NCI-H187 (cell line): ENCODE measurements around the gene MPIG6B.

Source experiments
- DNase-seq, 2 experiments: peaks; one replicate each; lab custom pipeline; 2025; lab: John Stamatoyannopoulos, UW

The MPIG6B gene

GRCh38 chr6:31767096-31767645, 44.0 kb downstream of the MPIG6B start:
- DNase-seq, result no peak

DNA sequence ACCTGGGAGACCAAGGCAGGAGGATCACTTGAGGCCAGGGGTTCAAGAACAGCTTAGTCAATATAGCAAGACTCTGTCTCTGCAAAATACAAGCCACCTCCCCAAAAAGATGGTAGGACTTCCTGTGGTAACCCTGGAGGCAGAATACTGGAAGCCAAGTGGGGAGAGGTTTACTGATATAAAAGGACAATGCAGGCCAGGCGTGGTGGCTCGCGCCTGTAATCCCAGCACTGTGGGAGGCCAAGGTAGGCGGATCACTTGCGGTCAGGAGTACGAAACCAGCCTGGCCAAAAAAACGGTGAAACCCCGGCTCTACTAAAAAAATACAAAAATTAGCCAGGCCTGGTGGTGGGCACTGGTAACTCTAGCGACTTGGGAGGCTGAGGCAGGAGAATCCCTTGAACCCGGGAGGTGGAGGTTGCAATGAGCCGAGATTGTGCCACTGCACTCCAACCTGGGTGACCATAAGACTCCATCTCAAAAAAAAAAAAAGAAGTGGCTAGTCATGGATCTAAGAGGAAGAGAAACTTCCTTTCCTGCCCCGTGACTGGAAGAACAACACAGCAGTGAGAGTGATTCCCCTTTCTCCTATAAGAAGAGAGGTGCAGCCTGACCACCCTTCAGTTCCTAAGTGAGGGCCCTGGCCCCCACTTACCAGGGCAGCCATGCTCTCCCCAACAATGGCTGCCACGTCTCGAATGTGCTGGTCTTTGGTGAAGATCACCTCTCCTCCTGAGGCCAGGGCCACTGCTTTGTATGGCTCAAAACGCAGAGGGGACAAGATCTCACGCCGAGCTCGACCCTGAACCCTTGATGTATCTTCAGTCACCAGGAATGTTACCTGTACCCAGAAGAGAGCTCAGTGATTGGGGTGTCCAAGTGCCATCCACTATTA, 45.4 kb downstream of the MPIG6B start:
- DNase-seq, result no peak

DNA sequence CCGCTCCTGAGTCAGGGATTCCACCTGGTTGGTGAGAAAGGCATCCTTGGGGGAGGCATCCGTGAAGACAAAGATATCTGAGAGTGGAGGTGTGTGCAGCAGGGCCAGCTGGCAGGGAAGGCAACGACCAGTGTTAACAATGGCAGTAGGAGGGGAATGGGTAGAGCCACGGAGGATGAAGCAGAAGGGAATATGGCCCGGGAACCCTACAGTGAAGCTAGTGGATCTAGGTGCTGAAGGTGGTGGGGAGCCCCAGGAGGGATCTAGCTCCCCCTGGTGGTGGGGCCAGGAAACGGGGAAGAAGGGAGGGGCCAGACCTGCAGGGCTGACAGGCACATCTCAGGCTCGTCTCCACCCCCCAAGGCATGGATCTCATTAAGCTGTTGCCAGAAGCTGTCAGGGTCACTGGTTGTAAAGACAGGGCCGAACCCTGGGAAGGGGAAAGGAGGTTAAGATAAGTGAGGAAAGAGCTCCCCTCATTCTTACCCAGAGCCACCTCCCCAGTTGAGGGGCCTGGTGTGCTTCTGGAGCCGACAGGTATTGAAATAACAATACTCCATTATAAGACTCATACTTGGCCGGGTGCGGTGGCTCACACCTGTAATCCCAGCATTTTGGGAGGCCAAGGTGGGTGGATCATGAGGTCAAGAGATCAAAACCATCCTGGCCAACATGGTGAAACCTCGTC, 46.7 kb downstream of the MPIG6B start:
- DNase-seq, result peak in 1 of 2 experiments; percentile 20

DNA sequence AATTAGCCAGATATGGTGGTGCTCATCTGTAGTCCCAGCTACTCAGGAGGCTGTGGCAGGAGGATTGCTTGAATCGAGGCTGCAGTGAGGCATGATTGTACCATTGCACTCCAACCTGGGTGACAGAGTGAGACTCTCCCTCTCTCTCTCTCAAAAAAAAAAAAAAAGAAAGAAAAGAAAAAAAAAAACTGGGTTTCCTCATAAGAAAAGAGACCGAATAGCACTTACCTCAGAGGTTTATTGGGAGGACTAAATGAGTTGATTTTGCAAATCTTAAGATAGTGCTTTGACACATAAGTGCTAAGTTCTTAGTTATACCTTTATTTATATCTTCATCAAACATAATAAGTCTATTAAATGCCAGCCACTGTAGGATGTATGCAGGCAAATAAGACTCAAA, 47.7 kb downstream of the MPIG6B start:
- DNase-seq, result no peak

GRCh38 chr6:31771992-31772358, 48.8 kb downstream of the MPIG6B start:
- no peak for DNase-seq

- DNase-seq, result no peak
These were observed 52.0 kb downstream of the MPIG6B start for GRCh38 chr6:31775184-31775583.

DNA sequence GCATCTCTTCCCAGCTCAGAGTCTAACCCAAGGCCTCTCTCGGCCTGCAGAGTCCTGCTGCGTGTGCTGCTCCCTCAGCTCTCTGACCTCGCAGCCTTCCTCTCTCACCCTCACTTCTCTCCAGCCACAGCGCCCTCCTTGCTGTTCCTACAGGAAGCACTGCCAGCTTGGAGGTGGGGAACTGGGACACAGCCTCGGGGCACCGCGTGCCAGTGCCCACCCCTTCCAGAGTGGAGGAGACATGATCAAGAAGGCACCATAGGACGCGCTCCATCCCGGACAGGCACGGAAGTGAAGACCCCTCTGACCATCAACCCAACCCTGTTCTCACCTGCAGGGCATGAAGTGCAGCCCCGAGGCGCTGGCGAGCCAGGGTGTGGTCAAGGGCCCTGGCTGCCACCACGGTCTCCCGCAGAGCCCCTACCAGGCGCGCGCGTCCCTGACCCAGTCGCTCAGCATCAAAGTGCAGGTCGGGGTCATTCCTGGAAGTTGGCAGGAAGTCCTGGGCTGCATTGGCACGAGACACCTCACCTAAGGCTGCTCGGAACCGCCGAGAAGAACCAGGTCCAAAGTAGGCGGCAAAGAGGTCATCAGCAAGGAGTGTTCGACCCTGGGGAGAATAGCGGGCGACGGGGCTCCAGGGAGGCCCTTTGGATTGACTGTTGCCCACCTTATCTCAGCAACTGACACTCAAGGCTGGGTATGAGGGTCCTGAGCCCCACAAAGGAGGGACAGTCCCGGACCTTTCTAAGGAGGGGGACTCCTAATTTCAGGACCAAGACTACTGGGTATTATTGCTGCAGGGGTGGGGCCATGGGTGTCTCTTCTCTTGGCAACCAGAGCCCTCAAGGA, 52.7 kb downstream of the MPIG6B start:
- no peak for DNase-seq
